Measurements from ENCODE around the gene TTLL10.
"Not testable (repeated sequence)": the region's sequence is repeated elsewhere in the genome, so short reads cannot be mapped to it uniquely, and the experiment has no call there.

The TTLL10 gene

GRCh38 chr1:1189111-1189510, 15.4 kb downstream of the TTLL10 start:
- no peak for DNase-seq (ENCODE audit: low read depth in 2 of 2)

GRCh38 chr1:1191734-1192133, 18.1 kb downstream of the TTLL10 start:
- no peak for DNase-seq (ENCODE audit: low read depth in 2 of 2)

GRCh38 chr1:1194723-1195122, 21.0 kb downstream of the TTLL10 start:
- no peak for DNase-seq (ENCODE audit: low read depth in 2 of 2)

GRCh38 chr1:1195726-1196125, 22.0 kb downstream of the TTLL10 start:
- not testable (repeated sequence) for DNase-seq (ENCODE audit: low read depth in 2 of 2)

GRCh38 chr1:1196431-1197187, 22.9 kb downstream of the TTLL10 start:
- DNase-seq (ENCODE audit: low read depth in 2 of 2), result no peak

- DNase-seq (ENCODE audit: low read depth in 2 of 2), result no peak
Measured at GRCh38 chr1:1197188-1197500, 23.5 kb downstream of the TTLL10 start.

GRCh38 chr1:1197551-1198422, 24.1 kb downstream of the TTLL10 start:
- no peak for DNase-seq (ENCODE audit: low read depth in 2 of 2)

- no peak for DNase-seq (ENCODE audit: low read depth in 2 of 2)
Measured at GRCh38 chr1:1198423-1199140, 24.9 kb downstream of the TTLL10 start.

- no peak for DNase-seq (ENCODE audit: low read depth in 2 of 2)
Measured at GRCh38 chr1:1199141-1199960, 25.7 kb downstream of the TTLL10 start.

- no peak for DNase-seq (ENCODE audit: low read depth in 2 of 2)
Measured at GRCh38 chr1:1199961-1200875, 26.5 kb downstream of the TTLL10 start.

GRCh38 chr1:1200876-1201810, 27.5 kb downstream of the TTLL10 start:
- peak; percentile 87 for DNase-seq (ENCODE audit: low read depth in 2 of 2)

- DNase-seq (ENCODE audit: low read depth in 2 of 2), result no peak
Measured at GRCh38 chr1:1202831-1203560, 29.3 kb downstream of the TTLL10 start.

GRCh38 chr1:1203561-1204424, 30.1 kb downstream of the TTLL10 start:
- DNase-seq (ENCODE audit: low read depth in 2 of 2), result no peak

GRCh38 chr1:1204425-1204920, 30.8 kb downstream of the TTLL10 start:
- DNase-seq (ENCODE audit: low read depth in 2 of 2), result no peak

- DNase-seq (ENCODE audit: low read depth in 2 of 2), result no peak
Measured at GRCh38 chr1:1204998-1205768, 31.5 kb downstream of the TTLL10 start.

GRCh38 chr1:1205769-1206375, 32.2 kb downstream of the TTLL10 start:
- DNase-seq (ENCODE audit: low read depth in 2 of 2), result no peak

Measured in activated CD8-positive, alpha-beta memory T cell treated with anti-CD3 and anti-CD28 coated beads for 4 hours (primary cell).